Liver (tissue), 3 donors: ENCODE results near the gene GALNT9.

ENCODE experiments used
- EGR1 ChIP-seq, 2 donors: IDR thresholded peaks; 2 replicates each; pipeline ENCODE4 v1.6.1; 2016 to 2018; ENCODE audit warnings: antibody characterized with exemption in 2 of 2, low read depth in 2 of 2
- GABPA ChIP-seq, 2 donors: IDR thresholded peaks in 1 of 2; conservative IDR thresholded peaks in 1 of 2; 2 replicates each; pipeline ENCODE4 v1.6.1; 2016; ENCODE audit warnings: antibody characterized with exemption in 2 of 2, mild to moderate bottlenecking in 1 of 2, moderate library complexity in 1 of 2
- TF ChIP-seq, protein P1 (sequence below): fragments of 150-350 bp; IDR thresholded peaks from 2 replicates; pipeline ENCODE4 v1.5.1; 2017; ENCODE audit warnings: improper control_type of control experiment, low read depth, low read length; ENCODE audit not compliant: missing input control
- donor health status: healthy.
- donor health status: healthy.

DNA sequence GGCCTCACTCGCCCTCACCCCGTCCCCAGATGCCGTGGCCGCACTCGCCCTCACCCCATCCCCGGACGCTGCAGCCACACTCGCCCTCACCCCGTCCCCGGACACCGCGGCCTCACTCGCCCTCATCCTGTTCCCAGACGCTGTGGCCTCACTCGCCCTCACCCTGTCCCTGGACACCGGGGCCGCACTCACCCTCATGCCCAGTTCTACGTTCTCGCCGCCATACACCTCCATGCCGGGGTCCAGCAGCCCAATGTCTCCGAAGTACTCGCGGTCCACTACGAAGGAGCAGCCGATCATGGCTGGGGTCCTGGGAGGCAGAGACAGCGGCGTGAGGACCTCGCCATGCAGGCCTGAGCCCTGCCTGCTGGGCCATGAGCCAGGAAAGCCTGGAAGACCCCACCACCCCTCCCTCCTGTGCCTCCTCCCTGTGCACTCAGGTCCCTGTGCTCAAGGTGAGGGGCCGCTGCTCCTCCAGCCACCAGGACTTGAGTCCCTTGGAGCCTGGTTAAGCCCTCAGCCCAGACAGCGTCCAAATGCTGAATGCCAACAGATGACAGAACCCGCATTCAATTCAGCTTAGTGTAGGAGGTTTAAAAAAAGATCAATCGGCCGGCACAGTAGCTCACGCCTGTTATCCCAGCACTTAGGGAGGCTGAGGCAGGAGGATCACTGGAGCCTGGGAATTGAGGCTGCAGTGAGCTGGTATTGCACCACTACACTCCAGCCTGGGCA, 81.5 kb downstream of the GALNT9 start:
- no peak for TF ChIP-seq EGR1 (IDR thresholded peaks at IDR 0.05; ENCODE audit: low read depth in 2 of 2)
- TF ChIP-seq GABPA (IDR thresholded peaks at IDR 0.05 in 1 of 2, conservative IDR thresholded peaks at IDR 0.05 in 1 of 2): no peak
- TF ChIP-seq, protein P1, sequence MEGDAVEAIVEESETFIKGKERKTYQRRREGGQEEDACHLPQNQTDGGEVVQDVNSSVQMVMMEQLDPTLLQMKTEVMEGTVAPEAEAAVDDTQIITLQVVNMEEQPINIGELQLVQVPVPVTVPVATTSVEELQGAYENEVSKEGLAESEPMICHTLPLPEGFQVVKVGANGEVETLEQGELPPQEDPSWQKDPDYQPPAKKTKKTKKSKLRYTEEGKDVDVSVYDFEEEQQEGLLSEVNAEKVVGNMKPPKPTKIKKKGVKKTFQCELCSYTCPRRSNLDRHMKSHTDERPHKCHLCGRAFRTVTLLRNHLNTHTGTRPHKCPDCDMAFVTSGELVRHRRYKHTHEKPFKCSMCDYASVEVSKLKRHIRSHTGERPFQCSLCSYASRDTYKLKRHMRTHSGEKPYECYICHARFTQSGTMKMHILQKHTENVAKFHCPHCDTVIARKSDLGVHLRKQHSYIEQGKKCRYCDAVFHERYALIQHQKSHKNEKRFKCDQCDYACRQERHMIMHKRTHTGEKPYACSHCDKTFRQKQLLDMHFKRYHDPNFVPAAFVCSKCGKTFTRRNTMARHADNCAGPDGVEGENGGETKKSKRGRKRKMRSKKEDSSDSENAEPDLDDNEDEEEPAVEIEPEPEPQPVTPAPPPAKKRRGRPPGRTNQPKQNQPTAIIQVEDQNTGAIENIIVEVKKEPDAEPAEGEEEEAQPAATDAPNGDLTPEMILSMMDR: no peak
